HepG2 (cell line): ENCODE data around the gene RABGAP1. TPM values are rescaled to one million over a fixed set of nuclear protein-coding genes. Genes with fewer than 3 reads are reported as not detected.
A peak's percentile ranks its signal among the peaks of the same experiment; 100 is the strongest.

Experiments used
- ARNT ChIP-seq: fragments of 450-650 bp; IDR thresholded peaks from 2 replicates; pipeline ENCODE4 v1.6.1; 2017
- BATF2 ChIP-seq: sonication (generic); formaldehyde crosslinking; IDR thresholded peaks from 2 replicates; pipeline ENCODE4 v1.8.0; 2022; ENCODE audit warnings: mild to moderate bottlenecking, missing genetic modification reagents, moderate library complexity
- CBX1 ChIP-seq: IDR thresholded peaks from one replicate; pipeline ENCODE4 v1.6.1; 2016; ENCODE audit warnings: antibody characterized with exemption, low read depth
- CTCF ChIP-seq: sonication (generic); formaldehyde crosslinking; IDR thresholded peaks from 2 replicates; pipeline ENCODE4 v1.5.0; 2020; ENCODE audit warnings: mild to moderate bottlenecking, missing genetic modification reagents, moderate library complexity
- DZIP1 ChIP-seq: sonication (generic); formaldehyde crosslinking; IDR thresholded peaks from 2 replicates; pipeline ENCODE4 v1.5.0; 2020; ENCODE audit warnings: mild to moderate bottlenecking, missing genetic modification reagents
- FOXJ3 ChIP-seq: sonication (generic); formaldehyde crosslinking; IDR thresholded peaks from 2 replicates; pipeline ENCODE4 v1.4.0; 2020; ENCODE audit warnings: missing genetic modification reagents, mild to moderate bottlenecking, borderline replicate concordance
- HDAC6 ChIP-seq: fragments of 200-600 bp; sonication (generic); IDR thresholded peaks from 2 replicates; pipeline ENCODE4 v1.7.0; 2017; ENCODE audit warnings: mild to moderate bottlenecking, antibody characterized with exemption, low read length, low read depth
- KLF16 ChIP-seq, 2 experiments: sonication (generic) in 1 of 2; formaldehyde crosslinking in 1 of 2; IDR thresholded peaks; 2 replicates each; pipeline versions ENCODE4 v1.6.1 to v1.8.0; 2016 to 2023; ENCODE audit warnings: missing genetic modification reagents in 2 of 2, missing compliant biosample characterization in 1 of 2
- PHB2 ChIP-seq: fragments of 450-650 bp; IDR thresholded peaks from 2 replicates; pipeline ENCODE4 v1.6.1; 2018; ENCODE audit not compliant: partially characterized antibody
- RFX3 ChIP-seq: IDR thresholded peaks from 2 replicates; pipeline ENCODE4 v1.6.1; 2016; ENCODE audit warnings: missing biosample characterization, missing genetic modification reagents
- SAP130 ChIP-seq: IDR thresholded peaks from 2 replicates; pipeline ENCODE4 v1.6.1; 2016; ENCODE audit warnings: low read depth
- SOX6 ChIP-seq, 2 experiments: fragments of 450-650 bp in 1 of 2; sonication (generic) in 1 of 2; formaldehyde crosslinking in 1 of 2; IDR thresholded peaks; 2 replicates each; pipeline versions ENCODE4 v1.4.0 to v1.6.1; 2017 to 2020; ENCODE audit warnings: antibody characterized with exemption in 1 of 2, mild to moderate bottlenecking in 1 of 2, missing genetic modification reagents in 1 of 2
- TBX3 ChIP-seq: fragments of 450-650 bp; IDR thresholded peaks from 2 replicates; pipeline ENCODE4 v1.6.1; 2017; ENCODE audit warnings: antibody characterized with exemption, mild to moderate bottlenecking, inconsistent platforms, borderline replicate concordance
- TOE1 ChIP-seq: sonication (generic); formaldehyde crosslinking; IDR thresholded peaks from 2 replicates; pipeline ENCODE4 v1.4.0; 2020; ENCODE audit warnings: mild to moderate bottlenecking, missing genetic modification reagents
- TP53 ChIP-seq: sonication (generic); formaldehyde crosslinking; conservative IDR thresholded peaks from 2 replicates; pipeline ENCODE4 v1.4.0; 2020; ENCODE audit warnings: missing genetic modification reagents
- ZBTB37 ChIP-seq: sonication (generic); formaldehyde crosslinking; IDR thresholded peaks from 2 replicates; pipeline ENCODE4 v1.4.0; 2020; ENCODE audit warnings: mild to moderate bottlenecking, missing genetic modification reagents
- ZBTB38 ChIP-seq: sonication (generic); formaldehyde crosslinking; IDR thresholded peaks from 2 replicates; pipeline ENCODE4 v1.5.1; 2020; ENCODE audit warnings: mild to moderate bottlenecking, missing genetic modification reagents
- ZMYM3 ChIP-seq: sonication (generic); formaldehyde crosslinking; IDR thresholded peaks from 2 replicates; pipeline ENCODE4 v1.5.1; 2020; ENCODE audit warnings: mild to moderate bottlenecking, missing genetic modification reagents
- ZNF350 ChIP-seq: sonication (generic); formaldehyde crosslinking; IDR thresholded peaks from 2 replicates; pipeline ENCODE4 v1.4.0; 2020; ENCODE audit warnings: mild to moderate bottlenecking, low read depth, missing genetic modification reagents, borderline replicate concordance
- ZNF576 ChIP-seq: sonication (generic); formaldehyde crosslinking; IDR thresholded peaks from 2 replicates; pipeline ENCODE4 v1.4.0; 2020; ENCODE audit warnings: mild to moderate bottlenecking, missing genetic modification reagents
- polyA plus RNA-seq, 8 experiments: library from polyadenylated mRNA; depleted of rRNA in 3 of 8; stranded (reverse) in 7 of 8; unstranded in 1 of 8; fragments of >200 nt; fragmentation: Illumina TruSeq in 4 of 8; extraction: Trizol in 4 of 8; gene quantifications; 2 replicates each; pipeline versions ENCODE4 v1.2.1 to v1.2.3, GENCODE V29; 2011 to 2016; ENCODE audit warnings: low read depth in 4 of 8, missing spikeins in 1 of 8, mixed read lengths in 1 of 8; ENCODE audit not compliant: insufficient read depth in 1 of 8
- total RNA-seq, 5 experiments: library from RNA; depleted of rRNA; stranded (reverse); fragments of >200 nt; fragmentation: Illumina TruSeq; extraction: Trizol; gene quantifications; 2 replicates each; pipeline ENCODE4 v1.2.3, GENCODE V29; 2016; ENCODE audit warnings: low read depth in 1 of 5

RABGAP1 gene
- total and polyA plus RNA-seq, 2 of the 13 experiments (the other 11 are each of a cell fraction or from before 2014, with no cell fraction given), result 19.1 to 19.3 TPM

GRCh38 chr9:123011878-123012528 lies 71.2 kb downstream of the RABGAP1 start (continued):
- TF ChIP-seq CTCF (CRISPR knock-in tag), result no peak
- TF ChIP-seq ZMYM3 (CRISPR knock-in tag), result no peak
- TF ChIP-seq ZNF350 (CRISPR knock-in tag), result no peak
- TF ChIP-seq BATF2, result no peak
- TF ChIP-seq TP53 (CRISPR knock-in tag), result no peak
- no peak for TF ChIP-seq PHB2
- TF ChIP-seq CBX1, result no peak
- no peak for TF ChIP-seq TOE1 (CRISPR knock-in tag)
- no peak for TF ChIP-seq ARNT
- TF ChIP-seq KLF16 (CRISPR knock-in tag; IDR thresholded peaks at IDR 0.05), result peak in 1 of 2 experiments; percentile 70; a peak in 1 of 4 replicates
- TF ChIP-seq ZNF576, result no peak
- no peak for TF ChIP-seq HDAC6
- TF ChIP-seq RFX3 (CRISPR knock-in tag), result no peak
- TF ChIP-seq FOXJ3 (CRISPR knock-in tag), result peak; percentile 84; the same call in 1 of the 2 replicates
- no peak for TF ChIP-seq SOX6 (IDR thresholded peaks at IDR 0.05)
- TF ChIP-seq SOX6 (CRISPR knock-in tag; IDR thresholded peaks at IDR 0.05), result peak; percentile 91
- TF ChIP-seq SAP130 (CRISPR knock-in tag), result peak; percentile 76
- no peak for TF ChIP-seq ZBTB37 (CRISPR knock-in tag)
- TF ChIP-seq ZBTB38 (CRISPR knock-in tag), result no peak
- no peak for TF ChIP-seq DZIP1
- TF ChIP-seq TBX3, result no peak
